ENCODE measurements around the gene UPK1A. TPM values are rescaled to one million over a fixed set of nuclear protein-coding genes. Genes with fewer than 3 reads are reported as not detected.

The UPK1A gene
- total RNA-seq (2011; cell fraction: chromatin; rRNA removed; ENCODE audit: low replicate concordance), result not detected in 2 replicates
- 0.33 TPM in 1 of 2 replicates, not detected in the other for total RNA-seq (2011; cell fraction: nucleolus; rRNA removed)
- total RNA-seq (2011; cell fraction: nucleoplasm; rRNA removed), result not detected in 2 replicates
- total RNA-seq (2014; rRNA removed), result not detected in 2 replicates
- not detected in 2 replicates for total RNA-seq (2014; rRNA removed; fragmentation: Illumina TruSeq; extraction: Trizol)
- total RNA-seq (2015; rRNA removed; fragmentation: Illumina TruSeq; extraction: Trizol), result not detected in 2 replicates
- total RNA-seq (2021), result not detected in 2 replicates
- 0.06 TPM in 1 of 2 replicates, not detected in the other for polyA plus RNA-seq (2011; rRNA removed)
- not detected in 2 replicates for polyA plus RNA-seq (2011; cell fraction: cytosol; rRNA removed)
- 0.10 TPM in 1 of 2 replicates, not detected in the other for polyA plus RNA-seq (2011; cell fraction: nucleus; rRNA removed)
- polyA plus RNA-seq (2012), result 0.08 TPM in 1 of 2 replicates, not detected in the other
- polyA plus RNA-seq (2014; fragmentation: Illumina TruSeq; extraction: Trizol), result not detected in 2 replicates
- polyA plus RNA-seq (2014; fragmentation: Nextera tagmentation; extraction: Ambion mirVana), result under 1 TPM in 1 of 2 experiments, not detected in 1; 0.13 TPM
- polyA plus RNA-seq (2014; rRNA removed), result not detected in 2 replicates
- not detected in 2 replicates for polyA minus RNA-seq (2011; rRNA and poly(A)+ RNA removed)
- not detected in 2 replicates for polyA minus RNA-seq (2011; cell fraction: cytosol; rRNA and poly(A)+ RNA removed)
- polyA minus RNA-seq (2011; cell fraction: nucleus; rRNA and poly(A)+ RNA removed), result not detected in 2 replicates
- Bru-seq, nascent RNA, result percentile 23 among the genes with signal in this experiment
- BruChase-seq, experiment 1, labeled RNA remaining after a 2-hour chase, result percentile 25 among the genes with signal in this experiment
- BruChase-seq, experiment 2, labeled RNA remaining after a 6-hour chase, result percentile 24 among the genes with signal in this experiment
- long read RNA-seq, experiment 1, result 0 reads
- long read RNA-seq, experiment 2, result 0 reads
- long read RNA-seq, experiment 3, result 0 reads

DNA sequence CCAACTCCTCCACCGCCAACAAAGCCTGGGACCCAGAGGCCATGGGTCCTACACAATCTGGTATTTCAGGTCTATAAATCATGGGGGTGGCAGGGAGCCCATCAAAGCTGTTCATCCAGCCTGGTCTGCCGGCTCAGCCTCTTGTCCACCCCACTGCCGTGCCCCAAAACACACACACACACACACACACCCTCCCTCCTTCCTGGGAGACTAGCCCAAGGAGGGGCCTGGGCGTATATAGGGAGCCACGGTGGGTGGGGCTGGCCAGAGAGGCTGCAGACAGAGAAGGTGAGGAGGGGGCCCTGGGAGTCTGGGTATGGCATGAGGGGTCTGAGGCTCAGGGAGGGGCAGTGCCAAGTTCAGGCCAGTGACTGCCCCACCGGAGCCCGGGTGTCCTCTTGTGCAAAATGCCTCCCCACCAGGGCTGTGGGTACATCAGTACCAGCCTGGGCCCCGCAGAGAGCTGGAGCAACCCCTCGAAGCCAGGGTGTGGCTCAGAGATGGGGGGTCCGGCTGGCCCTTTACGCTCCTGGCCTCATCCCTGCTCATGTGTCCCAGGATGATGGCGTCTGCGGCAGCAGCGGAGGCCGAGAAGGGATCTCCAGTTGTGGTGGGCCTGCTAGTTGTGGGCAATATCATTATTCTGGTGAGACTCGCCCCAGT is at the start of gene UPK1A:
UPK1A (plus strand) TSS at position 267 of the 663 bp plus-strand sequence; CDS start at position 563, 296 bp downstream.
- H3K79me2 ChIP-seq (ENCODE audit: control insufficient read depth, insufficient read depth, low read length), result no peaks in the 10 kb centered on the region
- no peak within 1 kb of the TSS for H2AFZ ChIP-seq (ENCODE audit: low read depth, low read length)
- H3K9me1 ChIP-seq (ENCODE audit: control insufficient read depth, insufficient read depth, low read length), result no peaks in the 10 kb centered on the region
- 26% methylated on average over 15 of the region's 16 CpGs for whole genome bisulfite sequencing (ENCODE audit: insufficient coverage, low coverage, missing lambda C conversion rate)
- no peak within 1 kb of the TSS for H3K4me3 ChIP-seq
- FAIRE-seq, result no peak
- ChIA-PET CTCF (ENCODE audit: low intra/inter-chr PET ratio) (no interaction called here), POLR2A (interaction anchor here (1.0 kb wide), 1 partner anchor 18 kb away, joined by 4 read pairs; the partner anchor contains the start of gene COX6B1)
- H3K36me3 ChIP-seq (ENCODE audit: control insufficient read depth, insufficient read depth, low read length), result no peaks in the 10 kb centered on the region
- peaks cover 0 to 17% of the 10 kb centered on the region in 2 experiments; a peak in 3 of 5 replicates for H3K4me1 ChIP-seq (replicated peaks in 1 of 2; ENCODE audit: control insufficient read depth in 2 of 2, insufficient read depth in 2 of 2, low read length in 2 of 2)
- no peak for ATAC-seq
- H3K9me3 ChIP-seq (replicated peaks; ENCODE audit: control insufficient read depth, insufficient read depth, low read depth, low read length), result no peaks in the 10 kb centered on the region
- intact Hi-C loops (cut with micrococcal nuclease), result no loop called here
- no peaks in the 10 kb centered on the region for H4K20me1 ChIP-seq (replicated peaks; ENCODE audit: control insufficient read depth, insufficient read depth, low read length)
- no TSS peak for BruUV-seq (replicated peaks)
- no peak within 1 kb of the TSS for H3K27ac ChIP-seq (ENCODE audit: extremely low read depth, low read depth, low read length)
- peaks cover 16 to 29% of the 10 kb centered on the region in 2 experiments; a peak in 4 of 5 replicates for H3K27me3 ChIP-seq (ENCODE audit: control insufficient read depth in 2 of 2, insufficient read depth in 2 of 2, low read length in 2 of 2)
- no peak within 1 kb of the TSS for H3K9ac ChIP-seq (ENCODE audit: insufficient read depth in 1 of 2, low read depth in 2 of 2, low read length in 2 of 2)
- H3K4me2 ChIP-seq (ENCODE audit: insufficient read depth, low read length), result no peak within 1 kb of the TSS
- no peak for DNase-seq (ENCODE audit: extremely low read depth in 1 of 4, low spot score in 3 of 4)
- in situ Hi-C loops (cut with MboI), result no loop called here
- TF ChIP-seq NEUROD1 (IDR thresholded peaks at IDR 0.05; ENCODE audit: borderline replicate concordance, low read depth, low read length, partially characterized antibody) (no peak), ZFP1 (CRISPR knock-in tag; IDR thresholded peaks at IDR 0.05) (no peak), SPI1 (IDR thresholded peaks at IDR 0.05; ENCODE audit: borderline replicate concordance, low read depth, low read length) (no peak), RBBP5 (IDR thresholded peaks at IDR 0.05; ENCODE audit: borderline replicate concordance, insufficient read depth, low read length, poor library complexity, severe bottlenecking) (no peak), ZNF764 (CRISPR knock-in tag; IDR thresholded peaks at IDR 0.05; ENCODE audit: low read depth) (no peak), TEAD2 (tag; IDR thresholded peaks at IDR 0.05) (no peak)

Data from K562 (cell line).